DMS153 (cell line): Measurements from ENCODE around the gene METTL24.

ENCODE experiments used
- DNase-seq: peaks from one replicate; lab custom pipeline; 2025; lab: John Stamatoyannopoulos, UW

METTL24 gene

DNA sequence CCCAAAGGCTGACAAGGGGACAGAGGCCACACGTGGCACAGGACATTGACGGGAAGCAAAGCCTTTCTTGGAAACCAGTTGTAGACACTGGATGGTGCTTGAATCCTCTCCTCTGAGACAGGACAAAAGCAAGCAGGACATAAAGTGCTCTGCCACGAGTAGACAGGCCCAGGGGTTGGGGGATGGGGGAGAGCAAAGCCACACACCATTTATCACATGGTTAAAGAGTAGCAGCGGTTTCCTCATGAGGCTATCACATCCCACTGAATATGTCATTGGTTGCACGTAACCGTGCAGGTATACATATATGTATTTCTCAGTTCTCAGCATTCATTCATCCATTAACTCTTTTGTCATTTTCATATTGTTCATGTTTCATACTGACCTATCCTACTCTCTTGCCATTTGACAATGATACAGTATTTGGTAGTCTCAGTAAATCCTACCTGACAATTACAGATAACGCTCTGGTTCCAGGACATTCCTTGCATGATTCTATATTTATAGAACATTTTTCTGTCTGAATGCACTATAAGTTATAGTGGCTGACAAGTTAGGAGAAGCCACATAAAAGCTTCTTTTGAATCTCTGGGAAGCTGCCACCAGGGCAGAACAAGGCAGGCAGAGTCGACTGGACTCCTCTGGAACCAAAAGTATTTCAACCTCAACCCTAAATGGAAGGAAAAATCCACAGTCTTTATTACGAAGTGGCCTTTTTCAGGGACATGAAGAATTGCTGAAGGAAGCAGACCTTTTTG, 23.5 kb downstream of the METTL24 start:
- no peak for DNase-seq

DNA sequence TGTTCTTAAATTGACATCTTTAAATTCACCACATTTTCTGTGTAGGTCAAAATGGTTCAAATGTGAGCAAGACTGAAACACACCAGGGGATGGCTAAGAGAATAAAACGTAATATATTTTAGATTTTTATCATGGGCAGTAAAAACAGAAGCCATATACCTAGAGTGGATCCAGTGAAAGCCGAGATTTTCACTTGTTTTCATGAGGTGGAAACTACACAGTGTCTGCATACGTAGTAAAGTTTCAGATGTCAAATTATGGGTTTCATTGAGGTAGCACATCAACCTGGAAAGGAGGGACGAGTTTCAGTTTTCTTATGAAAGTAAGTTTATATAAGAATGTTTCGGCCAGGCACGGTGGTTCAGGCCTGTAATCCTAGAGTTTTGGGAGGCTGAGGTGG, 25.9 kb downstream of the METTL24 start:
- DNase-seq = no peak

DNA sequence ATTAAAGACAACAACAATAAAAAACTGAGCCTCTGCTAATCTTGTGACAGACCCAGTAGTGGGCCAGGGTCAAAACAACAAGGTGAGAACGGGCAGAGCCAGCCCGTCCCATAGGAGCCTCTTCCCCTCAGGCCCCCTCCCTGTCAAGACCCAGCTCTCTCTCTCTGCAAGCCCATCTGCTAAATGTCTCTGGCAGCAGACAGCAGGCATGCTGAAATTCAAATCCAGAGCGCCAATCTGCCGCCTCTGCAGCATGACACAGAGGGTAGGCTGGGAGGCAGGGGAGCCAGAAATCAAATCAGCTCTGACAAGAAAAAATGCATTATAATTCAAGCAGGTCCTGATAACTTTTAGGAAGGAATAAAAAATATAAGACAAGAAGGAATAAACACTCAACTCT, 26.3 kb downstream of the METTL24 start:
- DNase-seq = no peak

DNA sequence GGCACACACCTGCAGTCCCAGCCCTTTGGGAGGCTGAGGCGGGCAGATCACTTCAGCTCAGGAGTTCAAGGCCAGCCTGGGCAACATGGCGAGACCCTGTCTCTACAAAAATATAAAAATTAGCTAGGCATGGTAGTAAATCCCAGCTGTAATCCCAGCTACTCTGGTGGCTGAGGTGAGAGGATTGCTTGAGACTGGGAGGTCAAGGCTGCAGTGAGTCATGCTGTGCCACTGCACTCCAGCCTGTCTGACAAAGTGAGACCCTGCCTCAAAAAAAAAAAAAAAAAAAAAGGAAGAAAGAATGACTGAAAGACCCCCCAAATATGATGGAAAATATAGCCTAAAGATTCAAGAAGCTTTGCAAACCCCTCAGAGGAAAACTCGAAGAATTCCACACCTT, 26.8 kb downstream of the METTL24 start:
- DNase-seq = no peak

DNA sequence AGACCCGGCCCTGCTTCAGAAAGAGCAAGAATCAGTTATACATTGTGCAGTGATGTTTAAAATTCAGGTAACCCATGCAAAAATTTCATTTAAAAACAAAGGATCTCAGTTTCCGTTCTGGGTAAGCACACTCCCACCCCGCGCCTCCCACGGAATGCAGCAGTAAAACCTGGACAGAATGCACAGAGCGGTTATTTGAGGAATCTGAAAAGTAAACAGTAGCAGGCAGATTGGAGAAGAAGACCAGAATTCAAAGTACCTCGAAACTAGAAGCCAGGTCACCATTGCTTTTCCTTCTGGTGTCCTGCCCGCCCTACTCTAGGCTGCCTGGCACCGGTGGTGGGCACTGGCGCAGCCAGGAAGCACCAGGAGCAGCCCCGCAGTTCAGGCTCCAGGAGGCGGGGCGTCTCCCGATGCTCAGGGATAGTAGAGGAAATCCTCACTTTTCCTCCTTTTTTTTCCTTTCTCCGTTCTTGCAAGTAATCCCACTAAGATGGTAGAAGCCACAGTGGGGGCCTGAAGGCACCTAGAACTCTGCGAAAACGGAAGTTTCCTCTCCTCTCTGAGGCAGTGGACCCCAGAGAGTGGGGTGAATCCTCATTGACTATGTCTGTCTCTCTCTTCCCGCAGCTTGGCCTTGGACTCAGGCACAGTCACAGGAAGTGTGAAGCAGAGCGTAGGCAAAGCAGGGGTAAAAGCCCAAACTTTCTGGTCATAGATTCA, 28.3 kb downstream of the METTL24 start:
- no peak for DNase-seq

DNA sequence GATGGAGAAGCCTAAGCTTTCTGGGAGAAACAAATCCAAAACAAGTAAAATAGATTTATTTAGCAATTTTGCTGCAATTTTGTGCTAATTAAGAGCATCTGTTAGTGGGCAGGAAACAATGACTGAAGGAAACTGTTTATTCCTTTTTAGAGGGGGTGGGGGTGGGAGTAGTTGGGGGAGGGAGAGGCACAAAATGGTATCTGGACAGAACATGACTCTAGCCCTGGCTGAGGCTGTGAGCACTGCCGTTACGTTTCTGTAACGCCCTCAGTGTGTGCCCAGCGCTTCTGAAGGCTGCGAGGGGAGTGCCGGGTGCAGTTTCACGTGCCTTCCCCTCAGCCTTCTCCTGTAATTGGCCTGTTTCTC, 28.8 kb downstream of the METTL24 start:
- no peak for DNase-seq

DNA sequence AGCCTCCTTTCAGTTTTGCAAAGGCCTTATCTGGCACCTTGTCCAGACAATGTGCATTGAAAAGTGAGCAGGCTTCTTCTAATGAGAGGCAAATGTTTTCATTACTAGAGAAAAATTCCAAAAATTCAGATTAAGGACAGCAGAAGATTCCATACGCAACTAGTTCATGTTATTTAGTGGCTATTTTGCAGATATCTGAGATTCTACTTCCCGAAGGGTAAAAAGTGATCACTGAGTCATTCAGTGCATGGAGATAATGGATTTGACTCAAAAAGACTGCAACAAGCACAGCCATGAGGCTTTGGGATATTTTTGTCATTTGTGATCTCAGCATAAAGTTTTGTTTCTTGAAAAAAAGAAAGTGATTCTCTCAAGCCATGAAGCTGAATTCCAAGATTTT, 29.9 kb downstream of the METTL24 start:
- DNase-seq = no peak

DNA sequence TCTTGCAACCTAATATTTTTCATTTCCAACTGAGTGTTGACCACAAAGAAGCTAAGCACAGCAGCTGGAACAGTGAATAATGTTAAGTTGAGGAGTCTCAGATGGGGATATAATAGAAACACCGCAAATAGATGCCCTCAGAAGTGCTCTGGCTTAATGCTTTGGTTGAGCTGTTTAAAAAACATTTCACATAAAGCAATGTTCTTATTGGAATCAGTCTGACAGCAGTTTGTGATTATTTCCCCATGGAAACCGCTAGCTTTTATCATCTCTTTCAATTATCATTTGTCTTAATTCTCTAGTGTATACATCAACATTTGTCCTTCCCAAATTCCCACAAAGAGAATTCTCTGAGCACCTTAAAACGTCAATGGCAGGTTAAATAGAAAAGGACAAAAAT, 30.8 kb downstream of the METTL24 start:
- no peak for DNase-seq

DNA sequence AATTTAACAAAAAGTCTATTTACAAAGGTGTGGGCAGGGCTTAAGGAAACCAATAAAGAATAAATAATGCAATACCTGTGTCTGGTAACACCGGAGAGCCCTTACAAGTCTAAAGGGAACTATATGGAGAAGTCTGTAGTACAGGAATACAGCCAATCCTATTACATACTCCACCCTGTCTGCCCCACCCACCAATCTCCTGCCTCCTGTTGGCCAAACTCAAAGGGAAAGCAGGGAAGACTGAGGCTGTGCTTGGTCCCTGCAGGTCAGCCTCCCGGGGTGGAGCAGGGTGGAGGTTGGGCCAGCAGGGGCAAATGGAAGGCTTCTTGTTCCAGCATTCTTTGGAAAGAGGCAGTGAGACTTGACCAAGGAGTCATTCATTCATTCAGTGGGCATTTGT, 31.5 kb downstream of the METTL24 start:
- no peak for DNase-seq

DNA sequence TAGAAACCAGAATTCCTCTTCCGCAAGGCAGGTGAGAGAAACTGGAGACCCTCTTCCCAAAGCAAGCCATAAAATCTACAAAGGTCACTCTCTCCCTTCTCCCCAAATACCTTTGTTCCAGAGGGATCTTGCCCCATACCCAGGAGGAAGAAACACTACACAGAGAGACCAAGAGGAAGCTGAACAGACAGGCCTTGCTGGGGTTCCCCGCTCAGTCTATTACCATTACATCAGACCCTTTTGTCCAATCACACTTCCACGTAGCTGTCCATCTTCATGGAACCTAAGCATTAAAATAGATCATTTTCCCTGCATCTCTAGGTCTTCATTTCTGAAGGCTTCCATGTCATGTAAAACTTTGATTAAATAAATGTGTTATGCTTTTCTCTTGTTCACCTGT, 32.1 kb downstream of the METTL24 start:
- DNase-seq = no peak

DNA sequence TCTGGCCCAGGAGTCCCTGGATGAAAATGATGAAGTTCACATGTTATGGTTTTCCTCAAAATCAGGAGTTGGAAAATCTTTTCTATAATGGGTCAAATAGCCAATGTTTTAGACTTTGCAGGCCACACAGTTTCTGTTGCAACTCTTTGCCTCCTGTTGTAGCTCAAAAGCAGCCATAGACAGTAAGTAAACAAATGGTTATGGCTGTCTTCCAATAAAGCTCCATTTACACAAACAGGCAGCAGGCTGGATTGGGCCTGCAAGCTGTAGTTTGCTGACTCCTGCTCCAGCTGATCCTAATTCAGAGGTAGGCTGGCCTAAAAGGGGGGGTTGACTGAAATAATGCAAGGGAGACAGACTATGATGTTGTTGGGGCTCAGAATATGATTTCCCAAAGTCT, 33.0 kb downstream of the METTL24 start:
- DNase-seq = peak; percentile 84

DNA sequence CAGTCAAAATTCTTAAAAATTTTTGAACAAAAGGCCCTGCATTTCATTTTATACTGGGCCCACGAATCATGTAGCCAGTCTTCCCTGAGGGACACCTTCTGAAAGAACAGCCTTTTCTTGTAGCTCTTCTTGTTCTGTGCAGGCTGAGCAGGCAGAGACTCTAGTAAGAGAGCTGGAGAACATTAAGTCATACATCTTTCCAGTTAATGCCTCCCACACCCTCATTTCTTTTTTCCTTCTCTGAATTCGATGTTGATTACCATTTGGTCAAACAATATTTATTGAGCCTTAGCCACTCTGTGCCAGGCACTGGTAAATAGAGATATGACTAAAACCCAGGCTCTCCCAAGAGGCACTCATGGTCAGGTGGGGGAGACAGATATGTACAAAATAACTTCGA, 33.6 kb downstream of the METTL24 start:
- no peak for DNase-seq

DNA sequence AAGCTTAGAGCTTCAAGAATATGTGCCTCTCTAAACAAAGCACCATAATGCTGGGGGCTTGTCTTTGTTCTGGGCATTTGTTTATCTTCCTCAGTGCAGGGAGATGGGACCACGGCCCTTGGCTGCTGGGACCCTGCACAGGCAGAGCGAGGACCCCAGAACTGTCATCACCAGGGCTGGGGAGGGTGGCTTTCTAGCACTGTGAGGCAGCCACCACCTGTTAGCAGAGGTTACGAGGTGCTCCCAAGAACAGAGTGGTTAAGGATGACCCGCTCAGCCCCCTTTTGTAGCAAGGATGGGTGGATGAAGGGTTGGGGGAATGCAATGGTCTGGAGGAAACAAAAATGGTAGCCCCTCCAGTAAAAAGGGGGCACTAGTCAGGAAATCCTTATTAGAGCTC, 34.9 kb downstream of the METTL24 start:
- DNase-seq = no peak

DNA sequence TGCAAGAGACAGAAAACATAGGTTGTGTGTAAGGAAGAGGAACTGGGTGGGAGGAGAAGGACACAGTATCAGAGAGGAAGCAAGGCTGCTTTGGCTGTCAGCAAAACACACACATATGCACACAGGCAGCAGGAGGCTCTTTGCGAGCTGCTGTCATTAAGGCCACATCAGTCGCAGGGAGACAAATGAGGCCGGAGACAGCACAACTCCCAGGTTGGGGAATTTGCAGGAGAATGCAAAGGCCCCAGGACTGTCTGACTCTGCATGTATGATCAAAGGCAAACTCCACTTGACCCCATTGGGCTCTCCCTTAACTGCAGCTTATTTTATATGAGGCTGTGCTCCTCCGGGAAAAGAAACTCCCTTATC, 35.3 kb downstream of the METTL24 start:
- no peak for DNase-seq

DNA sequence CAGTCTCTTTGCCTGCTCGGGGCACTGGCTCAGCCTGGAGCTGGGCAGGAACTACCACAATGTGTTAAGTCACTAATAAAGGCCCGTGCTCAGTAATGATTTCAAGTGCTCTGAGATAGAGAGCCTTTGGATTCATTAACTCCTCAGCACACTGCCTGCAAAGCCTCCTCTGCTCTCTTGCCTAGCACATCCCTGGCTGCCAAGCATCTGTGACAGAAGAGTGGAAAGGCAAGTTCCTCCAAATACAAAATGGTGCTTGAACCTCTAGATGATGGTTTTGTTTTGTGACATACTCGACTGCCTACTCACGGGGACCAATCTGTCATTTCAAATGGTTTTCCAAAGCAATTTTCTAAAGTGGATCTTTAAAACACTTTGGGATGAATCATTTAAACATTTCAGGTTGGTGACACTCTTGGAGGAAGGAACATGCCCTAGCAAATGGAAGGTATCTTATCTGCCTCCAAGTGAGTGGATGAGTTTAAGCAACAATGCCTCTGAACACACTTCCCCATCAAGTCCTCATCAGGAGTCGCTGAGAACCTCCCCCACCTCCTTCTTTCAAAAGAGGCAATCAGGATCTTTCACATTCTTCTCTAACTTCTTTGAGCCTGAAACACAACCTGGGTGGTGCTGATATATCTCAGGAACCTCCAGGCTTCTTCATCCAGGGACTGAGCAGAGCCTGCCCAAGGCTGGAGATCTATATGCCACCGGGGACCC, 35.8 kb downstream of the METTL24 start:
- DNase-seq = no peak

DNA sequence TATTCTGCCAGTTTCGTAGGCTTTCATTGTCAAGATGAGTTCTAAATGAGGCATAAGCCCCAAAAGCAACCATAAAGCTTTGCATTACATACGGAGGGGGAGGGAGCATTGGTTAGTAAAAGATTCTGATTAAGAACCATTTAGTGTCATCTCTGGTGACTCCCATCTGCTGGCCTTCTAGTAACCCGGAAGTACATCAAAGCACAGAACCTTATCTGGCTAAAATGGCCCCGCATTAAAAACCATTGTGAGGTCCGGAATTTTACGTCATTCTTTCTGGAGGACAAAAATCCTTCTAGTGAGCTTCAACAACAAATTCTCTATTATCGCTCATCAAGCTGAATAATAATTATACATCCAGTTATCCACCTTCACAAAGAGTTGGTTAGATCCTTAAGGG, 37.8 kb downstream of the METTL24 start:
- DNase-seq = no peak

DNA sequence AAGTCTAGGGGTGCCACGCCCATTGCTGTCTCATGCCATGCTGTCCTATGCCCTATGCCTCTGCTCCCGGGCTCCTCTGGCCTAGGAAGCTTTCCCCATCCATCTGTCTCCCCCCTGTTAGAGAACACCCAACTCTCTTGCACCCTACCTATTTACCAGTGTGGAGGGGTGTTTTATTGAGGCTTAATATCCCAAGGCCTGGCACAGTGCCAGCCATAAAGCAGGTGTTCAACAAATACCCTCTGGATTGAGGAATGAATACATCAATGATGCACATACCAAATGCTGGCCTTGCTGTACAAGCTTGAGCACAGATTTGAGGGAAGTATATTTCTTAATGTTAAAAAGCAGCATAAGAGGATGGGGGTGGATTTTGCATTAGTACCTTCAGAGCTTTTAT, 38.3 kb downstream of the METTL24 start:
- no peak for DNase-seq

DNA sequence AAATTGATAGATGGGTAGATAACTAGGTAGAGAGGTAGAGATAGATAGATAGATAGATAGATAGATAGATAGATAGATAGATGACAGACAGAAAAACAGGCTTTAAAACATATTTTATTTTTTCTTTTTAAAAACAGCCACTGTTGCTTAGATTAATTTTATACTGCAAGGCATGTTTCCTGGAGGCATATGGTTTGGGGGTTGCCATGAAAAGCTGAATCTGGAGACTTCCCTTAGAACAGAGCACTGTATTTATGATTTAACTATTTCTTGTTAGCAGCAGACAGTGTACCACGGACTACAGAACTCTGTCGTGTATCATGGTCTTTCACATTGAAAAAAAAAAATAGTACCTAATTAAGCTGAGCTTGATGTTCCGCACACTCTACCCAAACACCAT, 38.8 kb downstream of the METTL24 start:
- no peak for DNase-seq

DNA sequence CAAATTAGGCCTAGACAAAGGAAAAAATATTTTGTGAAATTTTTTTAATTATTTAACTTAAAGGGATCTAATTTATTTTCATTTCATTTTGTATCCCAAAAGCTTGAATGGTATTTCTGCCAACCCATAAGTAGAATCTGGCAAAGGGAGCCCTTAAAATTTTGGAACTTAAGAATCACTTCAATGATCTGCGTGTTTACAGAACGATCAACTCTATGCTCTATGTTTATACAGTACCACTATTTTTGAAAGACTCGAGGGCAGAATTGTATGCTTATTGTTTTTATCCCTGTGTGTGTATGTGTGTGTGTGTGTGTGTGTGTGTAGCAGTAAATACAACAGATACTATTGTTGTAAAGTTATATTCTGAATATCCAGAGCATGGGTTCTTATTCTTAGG, 39.2 kb downstream of the METTL24 start:
- DNase-seq = no peak

DNA sequence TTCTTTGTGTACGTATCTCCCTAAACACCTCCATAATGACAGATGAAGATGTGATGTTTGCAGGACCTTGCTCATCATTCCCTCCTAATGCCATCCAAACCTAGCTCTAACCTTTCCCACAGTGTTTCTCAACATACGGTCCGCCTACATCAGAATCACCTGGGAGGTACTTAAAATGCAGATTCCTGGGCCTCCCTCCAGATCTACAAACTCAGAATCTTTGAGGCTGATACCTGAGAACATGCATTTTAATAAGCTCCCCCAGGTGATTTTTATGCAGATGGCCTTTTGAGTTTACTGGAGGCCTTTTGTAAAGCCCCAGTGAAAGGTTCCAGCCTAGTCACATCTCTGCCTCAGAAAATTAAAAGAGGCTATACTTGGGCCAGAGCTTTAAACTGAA, 40.5 kb downstream of the METTL24 start:
- DNase-seq = no peak

DNA sequence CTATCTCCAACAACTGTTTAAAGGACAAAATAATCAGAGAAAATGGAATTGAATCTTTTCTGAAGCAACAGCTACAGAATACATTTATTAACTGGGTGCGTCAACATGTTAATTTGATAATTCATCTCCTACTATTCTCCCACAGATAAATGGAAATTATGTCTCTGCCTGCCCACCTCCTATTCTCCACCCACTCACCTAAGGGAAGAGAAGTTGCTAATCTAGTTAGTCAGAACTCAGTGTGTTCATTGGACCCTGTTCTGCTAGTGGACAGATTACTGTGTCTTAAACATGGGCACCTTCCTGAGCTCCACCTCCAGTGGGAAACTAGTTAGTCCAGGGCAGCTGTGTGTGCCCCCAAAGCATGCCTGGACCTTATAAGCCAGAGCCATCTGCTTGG, 41.0 kb downstream of the METTL24 start:
- DNase-seq = no peak

DNA sequence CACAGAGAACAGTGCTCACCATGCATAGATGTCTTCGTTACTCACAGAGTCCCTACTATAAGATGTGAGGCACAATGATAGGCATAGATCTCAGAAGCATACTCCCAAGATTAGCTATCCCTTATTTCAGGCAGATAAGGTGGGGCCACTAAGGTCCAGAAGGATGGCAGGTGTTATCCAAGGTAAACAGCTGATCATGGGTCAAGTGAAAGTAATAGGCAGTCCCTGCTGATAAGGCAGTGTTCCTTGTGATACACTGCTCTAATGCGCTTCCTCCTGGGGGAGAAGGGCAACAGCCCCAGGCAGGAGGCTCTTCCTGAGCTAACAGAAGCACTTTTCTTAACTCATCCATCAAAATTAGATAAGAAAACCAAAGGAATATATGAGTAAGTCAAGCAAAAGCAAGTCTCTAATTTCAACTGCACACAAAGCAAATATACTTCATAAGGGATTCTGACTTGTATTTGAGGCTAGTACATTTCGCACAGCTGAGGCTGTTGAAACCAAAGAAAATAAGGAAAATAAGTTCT, 42.2 kb downstream of the METTL24 start:
- no peak for DNase-seq

DNA sequence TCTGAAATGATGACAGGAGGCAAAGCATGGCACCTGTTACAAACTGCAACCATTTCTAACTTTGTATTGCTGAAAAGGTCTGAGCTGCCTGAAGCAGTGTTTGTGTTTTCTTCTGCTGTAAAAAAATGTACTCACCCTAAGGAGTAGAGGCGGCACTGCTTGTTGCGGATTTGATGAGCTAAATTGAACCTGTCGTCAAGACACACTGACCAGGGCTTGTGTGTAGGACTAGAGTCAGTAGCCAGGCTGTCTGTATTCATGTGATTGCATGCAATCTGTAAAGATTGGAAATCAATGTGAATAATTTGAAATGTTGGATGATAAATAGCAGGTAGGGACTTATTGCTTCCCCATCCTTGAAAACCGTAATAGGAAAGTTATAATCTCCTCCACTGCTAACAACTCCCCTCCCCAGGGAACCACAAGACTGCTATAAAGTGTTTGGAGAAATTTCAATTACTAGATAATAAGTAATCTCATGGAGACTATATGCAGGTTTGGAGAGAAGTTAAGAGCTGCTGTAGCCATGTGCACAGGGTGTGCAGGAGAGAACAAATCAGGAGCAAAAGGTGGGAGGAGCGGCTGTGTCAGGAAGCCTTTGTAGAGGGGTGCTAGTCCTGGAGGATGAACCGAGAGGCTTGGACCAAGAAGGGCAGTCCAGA, 42.8 kb downstream of the METTL24 start:
- no peak for DNase-seq
